B cell (primary cell): Measurements from ENCODE around the gene YARS1. TPM values are rescaled to one million over a fixed set of nuclear protein-coding genes. Genes with fewer than 3 reads are reported as not detected.

ENCODE experiments used
- ATAC-seq: fragments of 200-7000 bp; cut with Tn5 transposase; one replicate; pipeline ENCODE4 v1.10.0; 2021; ENCODE audit warnings: low read depth, mild to moderate bottlenecking, moderate number of reproducible peaks, moderate library complexity
- CTCF ChIA-PET: fragments of 350-600 bp; sonication (Branson Sonifier 250); formaldehyde crosslinking; loops from one replicate; lab custom pipeline; 2021; ENCODE audit warnings: antibody characterized with exemption, inconsistent platforms; lab: Charles Lee
- POLR2A ChIA-PET: fragments of 350-600 bp; sonication (Branson Sonifier 250); formaldehyde crosslinking; loops from one replicate; lab custom pipeline; 2021; ENCODE audit warnings: antibody characterized with exemption; lab: Charles Lee
- DNase-seq: peaks from one replicate; pipeline ENCODE4 v3.0.0; 2013
- H2AFZ ChIP-seq: 2 replicates; pipeline ENCODE4 v1.6.1; 2012; ENCODE audit warnings: mild to moderate bottlenecking, low read depth, low read length; ENCODE audit not compliant: insufficient read depth, poor library complexity, severe bottlenecking
- H3K27ac ChIP-seq, 2 donors: 1 replicate in 1 of 2; 2 replicates in 1 of 2; pipeline ENCODE4 v1.5.1; 2012 to 2013; ENCODE audit warnings: low read length in 2 of 2, mild to moderate bottlenecking in 2 of 2, moderate library complexity in 1 of 2
- H3K27me3 ChIP-seq, 4 experiments: fragments of 200-600 bp in 1 of 4; sonication (generic) in 1 of 4; replicated peaks in 1 of 4; 1 replicate in 2 of 4; 2 replicates in 2 of 4; pipeline versions ENCODE4 v1.6.1 to v1.7.0; 2013 to 2016; ENCODE audit warnings: low read length in 3 of 4, mild to moderate bottlenecking in 2 of 4, mixed read lengths in 1 of 4, moderate library complexity in 1 of 4; ENCODE audit not compliant: insufficient read depth in 4 of 4, control insufficient read depth in 3 of 4; ENCODE audit errors: control extremely low read depth in 1 of 4
- H3K36me3 ChIP-seq, 2 experiments: replicated peaks in 1 of 2; 1 replicate in 1 of 2; 2 replicates in 1 of 2; pipeline versions ENCODE4 v1.6.1 to v1.7.1; 2013; ENCODE audit warnings: low read length in 1 of 2; ENCODE audit not compliant: insufficient read depth in 2 of 2, control insufficient read depth in 1 of 2; ENCODE audit errors: control extremely low read depth in 1 of 2, extremely low read depth in 1 of 2
- H3K4me1 ChIP-seq, 2 donors: fragments of 200-600 bp in 1 of 2; sonication (generic) in 1 of 2; 1 replicate in 1 of 2; 2 replicates in 1 of 2; pipeline versions ENCODE4 v1.5.1 to v1.6.1; 2013 to 2017; ENCODE audit warnings: low read length in 2 of 2; ENCODE audit not compliant: control insufficient read depth in 2 of 2, insufficient read depth in 2 of 2
- H3K4me2 ChIP-seq: replicated peaks from 2 replicates; pipeline ENCODE3; 2012; ENCODE audit warnings: mild to moderate bottlenecking, low read depth, low read length; ENCODE audit not compliant: poor library complexity, severe bottlenecking
- H3K4me3 ChIP-seq, 5 experiments: fragments of 200-600 bp in 1 of 5; sonication (generic) in 1 of 5; 1 replicate in 3 of 5; 2 replicates in 2 of 5; pipeline versions ENCODE4 v1.5.1 to v1.7.0; 2011 to 2016; ENCODE audit warnings: low read length in 4 of 5, mild to moderate bottlenecking in 4 of 5, low read depth in 2 of 5, control low read depth in 1 of 5, moderate library complexity in 1 of 5; ENCODE audit not compliant: insufficient read depth in 1 of 5; ENCODE audit errors: control extremely low read depth in 1 of 5, extremely low read depth in 1 of 5
- H3K79me2 ChIP-seq: fragments of 200-600 bp; sonication (generic); one replicate; pipeline ENCODE4 v1.6.0; 2016; ENCODE audit warnings: low read length; ENCODE audit not compliant: control insufficient read depth, insufficient read depth
- H3K9ac ChIP-seq: fragments of 200-600 bp; sonication (generic); 2 replicates; pipeline ENCODE4 v1.6.1; 2017; ENCODE audit warnings: mild to moderate bottlenecking, low read length, moderate library complexity
- H3K9me3 ChIP-seq, 3 donors: one replicate each; pipeline versions ENCODE4 v1.6.1 to v1.7.1; 2013; ENCODE audit warnings: low read length in 2 of 3; ENCODE audit not compliant: control insufficient read depth in 2 of 3, insufficient read depth in 1 of 3; ENCODE audit errors: control extremely low read depth in 1 of 3
- H4K20me1 ChIP-seq: 2 replicates; pipeline ENCODE4 v1.6.0; 2012; ENCODE audit warnings: mild to moderate bottlenecking, low read length; ENCODE audit not compliant: insufficient read depth, control insufficient read depth, poor library complexity, severe bottlenecking
- H3K27ac Mint-ChIP-seq: one replicate; pipeline ENCODE4 v1.8.0; 2021; ENCODE audit warnings: mixed read lengths
- H3K27me3 Mint-ChIP-seq: one replicate; pipeline ENCODE4 v1.8.0; 2021; ENCODE audit warnings: mixed read lengths
- H3K4me1 Mint-ChIP-seq: one replicate; pipeline ENCODE4 v1.8.0; 2021; ENCODE audit warnings: mixed read lengths
- H3K4me3 Mint-ChIP-seq: one replicate; pipeline ENCODE4 v1.8.0; 2021; ENCODE audit warnings: mixed read lengths
- H3K9me3 Mint-ChIP-seq: one replicate; pipeline ENCODE4 v1.8.0; 2022; ENCODE audit warnings: mixed read lengths; ENCODE audit not compliant: insufficient read depth
- CTCF ChIP-seq: fragments of 200-600 bp; IDR thresholded peaks from one replicate; pipeline ENCODE4 v1.8.0; 2022; ENCODE audit warnings: antibody characterized with exemption, mild to moderate bottlenecking
- EZH2 ChIP-seq: IDR thresholded peaks from 2 replicates; pipeline ENCODE4 v1.6.1; 2012; ENCODE audit warnings: borderline replicate concordance, low read depth, mild to moderate bottlenecking, moderate library complexity, low read length; ENCODE audit not compliant: insufficient read depth, poor library complexity, severe bottlenecking
- WGBS: methylation state at CpG from one replicate; pipeline ENCODE4 v1.1.5; 2013; ENCODE audit warnings: missing lambda C conversion rate; ENCODE audit not compliant: insufficient coverage; 5-methylcytosine and 5-hydroxymethylcytosine counted together
- intact Hi-C: fragments of 100-400 bp; cut with micrococcal nuclease; formaldehyde crosslinking; loops from one replicate; pipeline ENCODE4 v1.10.0; 2022
- polyA plus RNA-seq: library from polyadenylated mRNA; depleted of rRNA; stranded (reverse); fragments of >200 nt; gene quantifications from 2 replicates; pipeline ENCODE4 v1.2.3, GENCODE V29; 2012
- total RNA-seq, 2 donors: library from RNA; stranded (reverse); fragments of 120-200 nt in 1 of 2; gene quantifications; 1 replicate in 1 of 2; 2 replicates in 1 of 2; pipeline versions ENCODE4 v1.2.3 to v1.2.4, GENCODE V29; 2013 to 2022

The YARS1 gene
- total and polyA plus RNA-seq, 2 donors (not counting 1 experiment from before 2014, with no cell fraction given), result 33.0 to 73.2 TPM

GRCh38 chr1:32773764-32774463, 43.2 kb downstream of the YARS1 start:
- Histone ChIP-seq H3K27me3 (no peaks in the 10 kb centered on the region), H4K20me1 (no peaks in the 10 kb centered on the region), H3K4me1 (peaks cover 0 to 3% of the 10 kb centered on the region in 2 donors), H3K4me2 (no peak overlapping the region), H2AFZ (no peak overlapping the region), H3K27ac (no peak overlapping the region), H3K9me3 (no peaks in the 10 kb centered on the region), H3K36me3 (peaks cover 0 to 24% of the 10 kb centered on the region in 2 experiments), H3K9ac (no peak overlapping the region), H3K4me3 (no peak overlapping the region), H3K79me2 (no peaks in the 10 kb centered on the region)
- intact Hi-C loops, result loop anchor here (1.0 to 2.0 kb wide), 2 partner anchors 62 to 325 kb away; no protein-coding TSS in a partner anchor
- no peak for TF ChIP-seq EZH2
- TF ChIP-seq CTCF, result no peak
- no peak for DNase-seq
- Mint-ChIP-seq H3K4me3 (no peak overlapping the region), H3K9me3 (no peaks in the 10 kb centered on the region), H3K27me3 (no peaks in the 10 kb centered on the region), H3K4me1 (peaks cover 3% of the 10 kb centered on the region), H3K27ac (no peak overlapping the region)
- POLR2A ChIA-PET, result interaction anchor here (0.6 to 0.7 kb wide), 3 partner anchors 238 to 1719 kb away, joined by 3 to 5 read pairs (median 3); no protein-coding TSS in a partner anchor
- ATAC-seq, result no peak
- 88% methylated on average over 3 of the region's 7 CpGs for WGBS
- CTCF ChIA-PET, result interaction anchor here (0.6 to 5.8 kb wide), 21 partner anchors 7 to 753 kb away, joined by 3 to 76 read pairs (median 5); no protein-coding TSS in a partner anchor
